Heart left ventricle (tissue), 16 donors: ENCODE data around the gene VSTM1. TPM values are rescaled to one million over a fixed set of nuclear protein-coding genes. Genes with fewer than 3 reads are reported as not detected.
A peak's percentile ranks its signal among the peaks of the same experiment; 100 is the strongest.

ENCODE experiments used
- ATAC-seq, 4 donors: fragments of 200-7000 bp; cut with Tn5 transposase; one replicate each; pipeline ENCODE4 v1.9.1; 2020 to 2022; ENCODE audit warnings: moderate library complexity in 4 of 4, mild to moderate bottlenecking in 3 of 4, moderate number of reproducible peaks in 1 of 4
- DNase-seq, 5 donors: peaks; one replicate each; pipeline ENCODE4 v3.0.0-alpha.2; 2020
- H3K27ac ChIP-seq, 12 donors: fragments of 200-600 bp; sonication (generic) in 4 of 12; one replicate each; pipeline versions ENCODE4 v1.5.0 to v1.8.0; 2016 to 2022; ENCODE audit warnings: mild to moderate bottlenecking in 2 of 12
- H3K27me3 ChIP-seq, 9 donors: fragments of 200-600 bp; sonication (generic) in 2 of 9; one replicate each; pipeline versions ENCODE4 v1.5.1 to v1.8.0; 2016 to 2022; ENCODE audit warnings: mild to moderate bottlenecking in 3 of 9
- H3K36me3 ChIP-seq, 9 donors: fragments of 200-600 bp; sonication (generic) in 2 of 9; one replicate each; pipeline versions ENCODE4 v1.5.0 to v1.8.0; 2018 to 2022; ENCODE audit warnings: mild to moderate bottlenecking in 2 of 9
- H3K4me1 ChIP-seq, 12 donors: fragments of 200-600 bp; sonication (generic) in 4 of 12; one replicate each; pipeline versions ENCODE4 v1.5.0 to v1.8.0; 2016 to 2022; ENCODE audit warnings: mild to moderate bottlenecking in 3 of 12
- H3K4me3 ChIP-seq, 12 donors: fragments of 200-600 bp; sonication (generic) in 4 of 12; one replicate each; pipeline versions ENCODE4 v1.5.0 to v1.8.0; 2017 to 2022; ENCODE audit warnings: mild to moderate bottlenecking in 9 of 12, moderate library complexity in 4 of 12
- H3K9me3 ChIP-seq, 12 donors: fragments of 200-600 bp; sonication (generic) in 4 of 12; one replicate each; pipeline versions ENCODE4 v1.5.0 to v1.8.0; 2016 to 2022; ENCODE audit warnings: mild to moderate bottlenecking in 1 of 12
- POLR2A ChIP-seq, 2 donors: fragments of 450-650 bp; IDR thresholded peaks; one replicate each; pipeline ENCODE4 v1.6.1; 2017; ENCODE audit warnings: antibody characterized with exemption in 2 of 2, mild to moderate bottlenecking in 2 of 2, moderate library complexity in 2 of 2
- WGBS, 4 donors: extraction: QIAGEN DNeasy Blood & Tissue Kit in 2 of 4; methylation state at CpG; one replicate each; pipeline versions ENCODE4 v1.1.5 to v1.1.7; 2013 to 2018; 5-methylcytosine and 5-hydroxymethylcytosine counted together
- intact Hi-C, 10 donors: fragments of 100-400 bp; cut with DNase I; formaldehyde crosslinking; loops; one replicate each; pipeline versions ENCODE4 v1.11.1 to v1.14.2; 2022
- polyA plus RNA-seq, 2 donors: library from polyadenylated mRNA; stranded (reverse); fragments of 200-250 nt; gene quantifications; one replicate each; pipeline ENCODE4 v1.2.3, GENCODE V29; 2013
- total RNA-seq, 9 donors: library from RNA; depleted of rRNA in 2 of 9; stranded (reverse); fragments of >200 nt in 2 of 9; fragmentation: NEBNext Ultra II Directional in 3 of 9; extraction: Animal tissue kit (Norgen Biotek cat#: 25700) in 3 of 9; gene quantifications; one replicate each; pipeline versions ENCODE4 v1.1.0 to v1.2.4, GENCODE V29; 2016 to 2023
- TF ChIP-seq, protein P1 (sequence below), 12 donors: fragments of 200-600 bp; sonication (generic) in 4 of 12; IDR thresholded peaks; one replicate each; pipeline versions ENCODE4 v1.5.0 to v1.8.0; 2018 to 2022; ENCODE audit warnings: antibody characterized with exemption in 12 of 12, mild to moderate bottlenecking in 5 of 12
- donor health status: ischemic (EF 13 %, LVEDD 7.1; RV severe dilation, severe dysfunction).
- donor health status: healthy with polysubstance abuse.
- donor health status: DM: no; HTN: yes; CAD: no.
- donor health status: DM: no; HTN: no; CAD: no.
- donor health status: ischemic (EF 25% LVEDD 6.9; RV normal size, moderate dysfunction).
- donor health status: ischemic (EF 25% LVEDD 5.7; RV mildly dilated, moderate dysfunction).
- donor health status: healthy.
- donor health status: DM: yes; HTN: yes; CAD: no.
- donor health status: ischemic (EF 35%, LVEDD 5.7; RV mildly dilated, moderate dysfunction).
- donor health status: nonischemic (EF 11% LVEDD 7.7; RV severe dilation, severe dysfunction).
- donor health status: DM: yes; HTN: yes; CAD: no.
- donor health status: PGD.
- donor health status: ischemic (EF 29% LVEDD 5.4; RV normal size, mild dysfunction).
- donor health status: nonischemic (EF 23%, LVEDD 6.1; RV moderate dilation, normal function).

Gene VSTM1
- total and polyA plus RNA-seq, 11 donors, result 0.49 to 1.3 (median 0.86) TPM; not detected in 8

DNA sequence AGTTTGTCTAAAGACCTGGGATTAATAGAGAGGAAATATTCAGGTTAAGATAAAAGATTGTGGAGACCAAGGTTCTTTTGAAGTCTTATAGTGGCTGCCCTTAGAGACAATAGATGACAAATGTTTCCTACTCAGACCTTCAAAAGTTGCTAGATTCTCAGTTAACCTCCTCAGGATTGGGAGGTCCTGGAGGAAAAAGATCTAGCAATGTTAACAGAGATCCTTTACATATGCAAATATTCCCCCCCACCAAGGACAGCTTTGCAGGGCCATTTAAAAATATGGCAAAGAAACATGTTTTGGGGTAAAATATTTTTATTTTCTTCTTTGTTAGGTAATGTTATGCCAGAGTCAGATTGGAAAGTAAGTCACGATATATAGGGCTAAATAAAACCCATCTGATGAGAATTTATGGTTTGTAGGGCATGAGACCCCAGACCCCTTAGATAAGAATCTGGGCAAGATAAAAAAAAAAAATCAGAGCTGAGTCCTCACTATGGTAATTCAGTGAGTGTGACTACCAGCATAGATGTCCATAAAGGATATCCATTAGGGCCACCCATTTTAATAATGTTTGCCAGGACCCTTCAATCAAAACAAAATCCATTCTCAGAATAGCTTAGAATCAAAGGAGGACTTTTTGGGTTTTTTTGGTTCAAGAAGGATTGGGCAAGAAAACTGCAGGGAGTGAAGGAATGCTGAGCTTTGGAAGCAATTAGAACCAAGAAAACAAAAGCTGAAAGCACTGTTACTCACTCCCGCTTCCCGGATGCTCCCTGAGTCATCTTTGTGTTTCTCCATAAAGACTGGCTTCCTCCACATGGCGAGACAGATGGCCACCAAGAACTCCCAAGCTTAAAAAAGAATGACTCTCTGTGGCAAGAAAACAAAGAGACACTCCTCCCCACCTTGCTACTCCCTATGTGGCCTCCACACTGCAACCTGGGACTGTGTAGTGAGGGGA is 28.2 kb downstream of the VSTM1 start:
- Histone ChIP-seq H3K9me3 (no peaks in the 10 kb centered on the region), H3K36me3 (no peaks in the 10 kb centered on the region), H3K4me3 (no peak overlapping the region), H3K27ac (no peak overlapping the region), H3K4me1 (no peaks in the 10 kb centered on the region), H3K27me3 (peaks cover 0 to 7% (median 0%) of the 10 kb centered on the region in 9 donors)
- ATAC-seq (no peak), DNase-seq (no peak)
- WGBS, 4 donors, result 50 to 66% (median 59%) methylated on average over 4 of the region's 4 CpGs
- no peak for TF ChIP-seq POLR2A (IDR thresholded peaks at IDR 0.05)
- TF ChIP-seq, protein P1, sequence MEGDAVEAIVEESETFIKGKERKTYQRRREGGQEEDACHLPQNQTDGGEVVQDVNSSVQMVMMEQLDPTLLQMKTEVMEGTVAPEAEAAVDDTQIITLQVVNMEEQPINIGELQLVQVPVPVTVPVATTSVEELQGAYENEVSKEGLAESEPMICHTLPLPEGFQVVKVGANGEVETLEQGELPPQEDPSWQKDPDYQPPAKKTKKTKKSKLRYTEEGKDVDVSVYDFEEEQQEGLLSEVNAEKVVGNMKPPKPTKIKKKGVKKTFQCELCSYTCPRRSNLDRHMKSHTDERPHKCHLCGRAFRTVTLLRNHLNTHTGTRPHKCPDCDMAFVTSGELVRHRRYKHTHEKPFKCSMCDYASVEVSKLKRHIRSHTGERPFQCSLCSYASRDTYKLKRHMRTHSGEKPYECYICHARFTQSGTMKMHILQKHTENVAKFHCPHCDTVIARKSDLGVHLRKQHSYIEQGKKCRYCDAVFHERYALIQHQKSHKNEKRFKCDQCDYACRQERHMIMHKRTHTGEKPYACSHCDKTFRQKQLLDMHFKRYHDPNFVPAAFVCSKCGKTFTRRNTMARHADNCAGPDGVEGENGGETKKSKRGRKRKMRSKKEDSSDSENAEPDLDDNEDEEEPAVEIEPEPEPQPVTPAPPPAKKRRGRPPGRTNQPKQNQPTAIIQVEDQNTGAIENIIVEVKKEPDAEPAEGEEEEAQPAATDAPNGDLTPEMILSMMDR (IDR thresholded peaks at IDR 0.05), result no peak
- intact Hi-C loops, result no loop called here

DNA sequence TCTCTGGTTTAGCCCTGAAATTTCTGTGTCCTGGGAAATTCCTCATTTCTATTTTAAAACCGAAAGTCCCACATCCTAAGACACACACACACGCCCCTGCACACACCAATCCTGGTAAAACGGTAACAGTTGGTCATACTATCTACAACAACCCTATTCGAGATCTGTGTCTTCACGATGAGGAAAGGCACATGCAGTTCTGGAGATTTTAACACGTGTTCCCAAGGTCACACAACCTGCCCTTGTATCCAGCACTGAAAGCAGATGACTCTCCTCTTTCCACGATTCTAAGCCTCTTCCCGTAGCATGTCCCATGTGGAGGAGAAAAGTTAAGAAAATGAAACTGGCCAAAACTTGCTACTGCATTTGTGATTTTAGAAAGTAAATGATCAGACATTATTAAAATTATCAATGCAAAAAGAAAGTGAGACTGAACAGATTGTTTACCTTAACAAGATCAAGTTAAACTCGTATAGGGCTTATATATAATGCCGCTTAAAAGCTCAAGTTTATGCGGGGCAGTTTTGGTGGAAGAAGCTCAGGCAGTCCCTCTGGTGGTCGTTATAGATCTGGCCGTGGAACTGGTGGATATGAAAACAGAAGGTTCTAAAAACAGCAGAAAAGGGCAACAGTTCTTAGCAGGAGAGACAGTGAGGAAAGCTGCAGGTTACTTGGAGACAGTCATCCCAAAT is 32.7 kb downstream of the VSTM1 start:
- peaks cover 0 to 31% (median 4%) of the 10 kb centered on the region in 9 donors for H3K27me3 ChIP-seq
- intact Hi-C loops, result loop anchor here in 1 of 10 donors (2.0 kb wide), 1 partner anchor 190 kb away; no protein-coding TSS in a partner anchor
- ATAC-seq (no peak), DNase-seq (no peak)
- H3K27ac ChIP-seq, result no peak overlapping the region
- no peak for TF ChIP-seq POLR2A (IDR thresholded peaks at IDR 0.05)
- TF ChIP-seq, protein P1 (IDR thresholded peaks at IDR 0.05), result peak in 4 of 12 donors; percentile 28 to 44 (median 36)
- WGBS, 4 donors, result 34 to 45% (median 43%) methylated on average over 13 of the region's 13 CpGs
- no peaks in the 10 kb centered on the region for H3K9me3 ChIP-seq
- peaks cover 0 to 6% (median 0%) of the 10 kb centered on the region in 12 donors for H3K4me1 ChIP-seq
- no peaks in the 10 kb centered on the region for H3K36me3 ChIP-seq
- H3K4me3 ChIP-seq, result peak overlapping the region in 6 of 12 donors; percentile 16 to 37 (median 31)

DNA sequence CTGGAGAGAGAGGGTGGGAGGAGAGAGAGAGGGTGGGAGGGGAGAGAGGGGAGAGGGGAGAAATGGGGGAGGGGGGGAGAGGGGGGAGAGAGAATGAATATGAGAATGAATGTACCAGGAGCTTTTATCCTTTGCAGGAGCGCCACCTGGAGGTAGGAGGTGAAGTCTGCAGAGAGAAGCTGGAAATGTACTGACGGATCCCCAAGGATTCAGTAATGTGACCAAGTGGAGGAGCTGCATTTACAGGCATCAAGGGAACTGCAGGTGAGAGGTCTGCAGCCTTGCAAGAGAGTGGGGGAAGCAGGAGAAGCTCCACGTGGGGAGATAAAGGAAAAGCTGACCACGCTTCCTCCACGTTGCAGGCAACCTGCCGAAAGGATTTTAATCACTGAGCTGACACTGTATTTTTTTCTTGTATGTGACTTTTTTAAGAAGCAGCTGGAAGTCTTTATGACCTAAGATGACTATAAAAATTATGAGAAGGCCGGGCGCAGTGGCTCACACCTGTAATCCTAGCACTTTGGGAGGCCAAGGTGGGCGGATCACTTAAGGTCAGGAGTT is 33.7 kb downstream of the VSTM1 start:
- Histone ChIP-seq H3K27ac (no peak overlapping the region), H3K27me3 (peaks cover 0 to 31% (median 4%) of the 10 kb centered on the region in 9 donors), H3K4me3 (no peak overlapping the region), H3K9me3 (no peaks in the 10 kb centered on the region), H3K36me3 (no peaks in the 10 kb centered on the region), H3K4me1 (peaks cover 0 to 6% (median 0%) of the 10 kb centered on the region in 12 donors)
- WGBS, 4 donors, result 36 to 41% (median 39%) methylated on average over 9 of the region's 9 CpGs
- intact Hi-C loops, result loop anchor here in 7 of 10 donors (2.0 to 10.0 kb wide), 6 partner anchors 189 to 238 kb away; no protein-coding TSS in a partner anchor
- DNase-seq (peak in 3 of 5 donors; percentile 25 to 55 (median 50)), ATAC-seq (peak in 1 of 4 donors; percentile 44)
- TF ChIP-seq, protein P1 (IDR thresholded peaks at IDR 0.05), result peak; percentile 25 to 59 (median 52)
- TF ChIP-seq POLR2A (IDR thresholded peaks at IDR 0.05), result no peak
